DMS53 (cell line): ENCODE measurements around the gene CERK.

Experiments
- DNase-seq: peaks from one replicate; lab custom pipeline; 2025; lab: John Stamatoyannopoulos, UW

CERK gene

DNA sequence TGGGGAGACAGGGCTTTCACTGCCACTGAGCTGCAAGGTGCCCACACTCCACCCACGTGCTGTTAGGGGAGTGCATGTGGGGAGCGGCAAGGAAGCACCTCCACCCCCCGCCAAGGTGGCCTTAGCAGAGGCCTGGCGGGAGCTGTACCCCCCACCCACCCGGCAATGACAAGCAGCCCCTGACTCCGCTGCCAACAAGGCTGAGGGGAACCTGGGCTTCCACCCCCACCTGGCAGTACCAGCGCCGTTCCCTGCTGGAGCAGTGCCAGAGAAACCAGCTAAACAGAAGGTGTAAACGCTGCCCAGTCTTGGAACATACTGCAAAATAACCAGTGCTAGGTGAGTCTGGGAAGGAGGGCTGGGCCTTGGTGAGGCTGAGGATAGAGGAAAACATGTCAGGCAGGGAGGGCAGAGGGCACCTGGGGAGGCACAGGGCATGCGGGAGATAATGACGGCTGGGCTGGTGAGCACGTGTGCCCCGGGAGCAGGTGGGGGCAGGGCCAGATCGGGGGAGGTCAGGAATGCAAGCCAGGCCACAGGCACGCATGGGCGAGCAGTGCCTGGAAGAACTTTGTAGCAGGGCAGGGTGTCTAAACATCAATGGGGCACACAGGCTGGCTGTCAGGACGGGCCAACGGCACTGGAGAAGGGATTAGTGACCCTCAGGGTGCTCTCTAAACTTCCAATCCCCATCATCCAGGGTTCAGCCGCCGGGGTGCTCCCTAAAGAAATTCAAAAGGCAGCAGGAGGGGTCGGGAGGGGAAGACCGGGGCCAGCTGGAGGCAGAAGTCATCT is 6.6 kb downstream of the CERK start:
- no peak for DNase-seq

DNA sequence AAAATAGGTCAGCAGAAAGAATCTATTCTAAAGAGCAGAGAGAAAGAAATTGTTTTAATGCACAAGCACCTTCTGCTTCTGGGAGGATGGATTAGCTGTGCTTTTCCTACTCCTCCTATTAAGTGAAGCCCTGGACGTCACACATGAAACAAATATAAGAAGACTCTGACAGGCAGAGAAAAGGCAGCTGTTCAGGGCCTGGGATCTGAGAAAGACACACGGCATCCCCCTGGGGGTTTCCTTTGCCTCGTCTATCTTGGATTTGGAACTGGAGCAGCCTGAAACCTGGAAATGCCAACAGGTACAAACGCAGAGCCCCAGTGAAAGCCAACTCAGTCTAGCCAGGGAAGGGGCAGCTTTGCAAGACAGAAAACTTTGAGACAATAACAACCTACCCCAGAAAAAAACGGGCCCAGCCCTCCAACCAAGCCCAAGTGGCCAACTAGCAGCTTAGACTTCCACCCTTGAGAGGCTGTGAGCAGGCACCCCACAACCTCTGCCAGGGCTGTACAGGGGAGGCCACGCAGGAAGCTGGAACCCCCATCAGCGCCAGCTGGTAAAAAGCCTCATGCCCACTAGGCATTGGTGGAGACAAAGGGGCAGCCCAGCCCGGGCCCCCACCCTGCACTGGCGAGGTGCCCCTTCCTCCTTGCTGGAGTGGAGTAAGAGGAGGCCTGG is 7.3 kb downstream of the CERK start:
- no peak for DNase-seq

DNA sequence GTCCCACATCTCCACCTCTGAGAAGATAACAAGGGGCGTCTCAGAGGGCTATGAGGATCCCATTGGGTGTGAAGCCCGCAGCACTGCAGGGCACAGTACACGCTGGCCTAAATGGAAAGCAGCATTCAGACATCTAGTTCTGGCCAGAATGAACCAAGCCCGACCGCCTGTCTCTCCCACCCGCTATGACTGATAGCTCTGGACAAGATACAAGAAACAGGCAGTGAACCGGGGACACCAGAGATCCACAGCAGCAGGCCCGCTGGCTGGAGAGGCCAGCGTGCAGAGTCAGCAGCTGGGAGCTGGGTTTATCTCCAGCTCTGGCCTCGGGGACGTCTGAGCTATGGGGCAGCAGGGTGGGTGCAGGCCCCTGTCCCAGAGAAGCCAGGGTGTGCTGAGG is 9.6 kb downstream of the CERK start:
- no peak for DNase-seq

DNA sequence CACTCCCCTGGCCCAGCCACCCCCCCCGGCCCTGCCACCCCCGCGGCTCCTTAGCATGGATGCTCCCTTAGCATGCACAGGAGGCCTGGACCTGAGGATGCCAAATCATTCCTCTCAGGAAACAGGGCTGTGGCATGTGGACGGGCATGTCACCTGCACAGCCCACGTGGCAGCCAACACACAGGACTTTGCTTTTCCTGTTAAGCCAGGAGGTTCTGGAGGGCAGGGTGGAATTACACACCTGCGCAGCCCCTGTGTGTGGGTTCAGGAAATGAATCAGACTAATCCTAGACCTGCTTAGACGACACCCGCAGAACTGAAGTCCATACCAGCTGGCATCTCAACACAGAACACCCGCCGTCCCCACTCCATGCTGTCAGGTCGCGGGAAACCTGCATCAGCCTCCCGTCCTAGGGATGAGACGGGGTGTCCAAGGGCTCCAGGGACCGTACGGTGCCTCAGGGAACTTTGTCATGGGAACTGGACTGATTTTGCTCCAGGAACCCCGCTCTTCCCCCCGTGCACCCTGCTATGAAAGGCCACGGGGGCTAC is 10.2 kb downstream of the CERK start:
- DNase-seq = no peak

DNA sequence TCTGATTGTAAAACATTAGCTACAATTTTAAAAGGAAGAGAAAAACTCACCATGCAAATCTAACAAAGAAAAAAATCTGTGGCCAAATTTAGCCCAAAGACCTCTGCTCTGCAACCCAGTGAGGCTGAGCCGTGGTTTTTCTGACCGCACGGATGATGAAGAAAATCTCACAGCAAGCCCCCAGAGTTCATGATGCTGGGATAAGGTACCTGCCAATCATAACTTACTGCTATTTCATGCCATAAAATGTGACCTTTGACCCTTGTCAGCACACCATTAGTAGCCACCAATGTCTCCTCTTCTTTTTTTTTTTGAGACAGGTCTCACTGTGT is 11.1 kb downstream of the CERK start:
- DNase-seq = no peak

DNA sequence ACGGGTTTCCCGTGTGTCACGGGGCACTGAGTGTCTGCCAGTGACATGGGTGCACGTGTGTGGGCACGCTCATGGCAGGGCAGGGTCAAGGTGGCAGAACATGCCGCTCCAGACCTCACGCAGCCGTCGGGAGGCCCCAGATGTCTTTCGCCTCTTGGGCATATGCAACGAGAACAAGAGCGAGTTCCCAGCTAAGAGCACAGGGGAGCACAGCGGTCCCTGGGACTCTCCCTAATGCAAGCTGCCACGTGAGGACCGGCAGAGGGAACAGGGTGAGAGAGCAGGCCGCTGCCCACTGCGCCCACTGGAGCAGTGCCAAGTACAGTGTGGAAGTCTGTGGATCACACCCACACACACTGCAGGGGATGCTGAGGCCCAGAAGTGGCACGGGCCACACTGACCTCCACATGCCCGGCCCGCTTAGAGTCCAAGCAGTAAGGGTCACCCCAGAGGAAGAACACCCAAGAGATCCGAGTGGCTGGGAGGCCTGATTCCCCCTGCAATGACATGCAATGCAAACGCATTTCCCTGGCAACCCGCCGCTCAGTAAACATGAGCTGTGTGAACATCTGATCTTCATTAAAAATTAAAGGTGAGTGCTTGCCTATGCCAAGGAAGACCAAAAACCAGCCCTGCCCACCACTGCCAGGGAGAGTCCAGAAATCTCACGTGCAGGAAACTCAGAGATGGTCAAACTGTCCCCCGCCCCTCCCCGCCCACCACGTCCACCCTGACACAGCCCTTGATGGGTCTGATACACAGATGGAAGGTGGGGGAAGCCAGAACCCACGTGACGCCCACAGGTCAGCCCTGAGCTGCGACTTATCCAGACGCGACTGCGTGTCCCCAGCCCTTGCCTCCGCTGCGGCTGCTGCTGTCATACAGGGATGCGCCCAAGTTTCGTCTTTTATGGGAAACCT is 11.7 kb downstream of the CERK start:
- DNase-seq = no peak

DNA sequence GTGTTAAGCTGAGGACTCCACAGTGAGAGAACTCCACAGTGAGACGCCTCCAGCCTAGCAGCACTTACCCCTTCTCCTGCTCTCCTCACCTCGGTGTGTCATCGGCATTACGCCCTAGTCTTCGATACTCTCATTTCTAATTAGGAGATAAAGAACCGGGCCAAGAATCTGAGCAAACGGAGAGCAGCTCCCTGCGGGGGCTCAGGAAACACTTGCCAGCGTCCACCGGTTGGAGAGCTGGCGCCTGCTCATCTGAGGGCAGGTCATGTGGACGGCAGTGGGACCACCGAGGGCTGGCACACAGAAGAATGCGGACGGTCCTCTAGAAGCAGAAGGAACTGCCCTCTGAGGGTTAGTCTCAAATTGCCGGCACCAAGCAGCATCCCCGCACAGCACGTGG is 13.0 kb downstream of the CERK start:
- DNase-seq = no peak

DNA sequence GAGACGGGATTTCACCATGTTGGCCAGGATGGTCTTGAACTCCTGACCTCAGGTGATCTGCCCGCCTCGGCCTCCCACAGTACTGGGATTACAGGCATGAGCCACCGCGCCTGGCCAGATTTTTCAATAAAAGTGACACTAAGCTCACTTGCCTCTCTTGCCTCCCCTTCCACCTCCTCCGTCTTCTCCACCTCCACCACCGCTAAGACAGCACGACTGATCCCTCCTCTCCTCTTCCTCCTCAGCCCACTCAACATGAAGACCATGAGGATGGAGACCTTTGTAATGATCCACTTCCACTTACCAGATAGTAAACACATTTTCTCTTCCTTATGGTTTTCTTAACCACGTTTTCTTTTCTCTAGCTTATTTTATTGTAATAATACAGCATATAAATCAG is 14.2 kb downstream of the CERK start:
- DNase-seq = no peak

DNA sequence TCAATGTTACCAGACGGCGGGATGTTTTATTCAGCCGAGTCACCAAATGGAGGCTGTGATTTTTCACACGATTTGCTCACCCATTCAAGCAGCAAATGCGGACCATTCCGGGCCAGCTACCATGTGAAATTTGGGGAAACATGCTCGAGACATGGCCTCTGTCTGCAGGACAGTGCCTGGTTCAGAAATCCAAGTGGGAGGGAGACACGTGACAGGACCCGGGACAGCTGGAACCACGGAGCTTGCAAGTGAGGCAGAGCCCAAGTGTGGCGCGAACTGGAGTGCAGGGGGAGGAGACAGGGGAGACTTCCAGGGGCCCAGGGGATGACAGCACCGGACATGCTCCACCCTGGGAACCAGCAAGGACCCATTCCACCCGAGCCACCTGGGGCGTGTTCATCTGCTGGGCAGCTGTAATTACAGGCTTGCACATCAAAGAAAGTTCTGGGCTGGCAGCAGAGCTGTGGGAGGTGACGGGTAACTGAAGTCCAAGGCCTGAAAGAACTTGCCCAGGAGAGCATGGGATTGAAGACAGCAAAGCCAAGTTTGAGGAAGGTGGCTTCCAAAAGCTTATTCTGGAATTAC is 16.5 kb downstream of the CERK start:
- DNase-seq = no peak

DNA sequence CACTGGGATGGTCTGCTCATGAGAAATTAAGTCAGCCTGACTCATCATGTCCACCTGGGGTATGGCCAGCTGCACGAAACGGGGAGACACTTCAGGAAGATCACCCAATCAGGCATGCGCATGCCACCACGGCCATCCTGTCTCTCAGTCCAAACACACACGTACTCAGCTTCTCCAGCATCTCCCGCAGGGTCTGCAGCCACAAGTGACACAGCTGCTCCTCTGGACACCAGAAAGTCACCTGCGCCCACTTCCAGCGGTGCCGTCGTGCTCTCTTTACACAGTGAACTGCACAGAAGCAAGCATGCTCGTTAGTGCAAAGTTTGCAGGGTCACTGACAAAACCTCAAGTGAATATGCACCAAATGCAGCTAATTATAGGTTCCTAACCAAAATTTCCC is 18.1 kb downstream of the CERK start:
- DNase-seq = no peak

DNA sequence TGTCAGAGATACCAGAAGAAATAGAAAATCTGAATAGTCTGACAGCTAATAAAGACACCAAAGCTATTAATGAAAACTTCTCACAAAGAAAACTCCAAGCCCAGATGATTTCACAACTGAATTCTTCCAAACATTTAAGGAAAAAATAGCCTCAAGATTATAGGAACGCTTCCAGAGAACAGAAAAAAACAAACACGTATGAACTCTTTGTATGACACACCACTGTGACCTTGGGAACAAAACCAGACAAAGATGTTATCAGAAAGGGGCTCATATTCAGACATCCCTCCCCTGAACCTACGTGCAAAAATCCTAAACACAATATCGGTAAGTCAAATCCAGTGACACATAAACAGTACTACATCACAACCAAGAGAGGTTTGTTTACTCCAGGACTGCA is 23.5 kb downstream of the CERK start:
- DNase-seq = no peak

DNA sequence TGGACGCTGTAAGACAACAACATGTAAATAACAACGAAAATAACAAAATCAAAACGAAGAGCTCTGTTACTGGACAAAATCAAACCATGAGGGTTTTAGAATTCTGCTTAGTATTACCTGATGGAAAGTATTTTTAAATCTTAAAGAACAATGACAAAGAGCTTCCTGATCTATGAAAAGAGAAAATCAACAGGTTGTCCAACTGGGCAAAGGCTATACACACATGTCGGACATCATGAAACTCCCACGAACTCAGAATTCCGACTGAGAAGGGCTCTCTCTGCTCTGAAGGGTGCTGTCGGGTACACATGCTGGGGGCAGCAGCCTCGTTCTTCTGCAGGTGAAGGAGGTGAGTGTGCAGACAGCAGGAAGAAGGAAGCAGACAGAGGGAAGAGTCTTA is 25.8 kb downstream of the CERK start:
- no peak for DNase-seq

DNA sequence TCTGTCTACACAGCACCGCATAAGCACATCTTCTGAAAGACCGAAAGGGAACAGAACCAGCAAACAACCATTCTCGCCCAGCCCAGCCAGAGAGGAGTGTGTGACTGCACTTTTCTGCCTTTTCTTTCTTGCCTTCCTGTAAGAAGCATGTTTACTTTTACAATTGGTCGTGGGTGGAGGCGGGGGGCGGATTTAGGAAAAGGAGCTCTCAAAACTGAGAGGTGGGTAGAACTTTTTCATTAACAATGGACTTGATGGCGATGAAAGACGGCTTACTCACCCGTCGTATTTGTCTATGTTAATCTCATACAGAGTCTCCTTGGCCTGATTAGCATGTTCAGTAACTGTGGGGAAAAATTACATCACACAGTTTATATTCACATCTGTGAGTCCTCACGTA is 27.2 kb downstream of the CERK start:
- DNase-seq = no peak

DNA sequence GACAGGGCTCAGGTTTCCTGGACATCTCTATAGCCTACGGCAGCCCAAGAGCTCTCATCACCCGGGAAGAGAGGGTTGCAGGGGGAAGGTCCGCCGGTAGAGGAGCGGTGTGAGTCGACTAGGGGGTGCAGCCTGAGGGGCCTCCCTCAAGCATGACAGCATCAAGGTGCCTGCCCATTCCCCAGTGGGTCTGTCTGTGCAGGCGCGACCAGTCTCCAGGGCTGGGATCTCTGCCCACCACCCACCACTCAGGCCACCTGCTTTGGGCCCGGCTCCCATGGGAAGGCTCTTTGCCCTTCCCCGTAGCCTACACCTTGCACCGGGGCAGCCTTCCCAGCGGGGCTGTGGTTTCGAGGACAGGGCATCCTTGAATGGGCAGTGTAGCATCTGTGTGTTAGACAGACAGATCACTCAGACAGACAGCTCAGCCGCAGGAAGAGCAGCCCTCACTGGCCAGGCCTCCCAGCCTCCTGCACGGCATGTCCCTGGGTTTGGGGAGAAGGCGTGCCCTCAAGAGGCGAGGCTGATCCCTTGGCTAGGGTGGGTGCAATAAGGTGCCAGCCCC is 29.2 kb downstream of the CERK start:
- DNase-seq = no peak

DNA sequence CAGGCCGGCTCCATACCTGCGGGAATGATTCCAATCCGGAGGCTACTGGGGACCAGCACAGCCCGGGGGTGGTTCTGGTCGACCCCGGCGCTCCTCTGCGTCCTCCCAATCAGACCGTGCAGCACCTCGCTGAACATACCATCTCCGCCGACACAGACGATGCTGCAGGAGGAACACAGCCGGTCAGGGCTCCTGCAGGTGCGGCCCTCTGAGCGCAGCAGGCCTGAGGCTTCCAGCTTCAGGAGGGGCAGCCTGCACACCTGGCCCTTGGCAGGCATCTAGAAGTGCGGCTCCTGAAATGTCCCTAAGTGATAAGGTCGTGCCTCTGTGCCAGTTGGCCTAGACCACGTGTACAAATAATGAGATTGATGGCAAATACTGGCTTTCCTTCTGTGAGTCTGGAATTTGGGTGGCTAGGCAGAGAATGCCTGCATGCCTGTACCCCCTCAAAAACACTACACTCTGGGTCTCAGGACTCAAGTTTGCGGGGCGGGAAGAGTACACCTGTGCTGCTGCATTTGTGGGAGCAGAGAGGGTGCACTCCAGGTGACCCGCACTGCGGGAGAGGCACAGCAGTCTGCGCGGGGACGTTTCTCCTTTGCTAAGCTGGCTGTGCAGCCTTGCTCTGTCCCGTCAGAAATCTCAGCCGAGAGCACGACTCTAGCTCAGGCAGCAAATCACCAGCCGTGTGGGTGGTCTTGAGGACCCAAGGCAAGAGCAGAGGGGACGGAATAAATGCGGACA is 30.1 kb downstream of the CERK start:
- no peak for DNase-seq

DNA sequence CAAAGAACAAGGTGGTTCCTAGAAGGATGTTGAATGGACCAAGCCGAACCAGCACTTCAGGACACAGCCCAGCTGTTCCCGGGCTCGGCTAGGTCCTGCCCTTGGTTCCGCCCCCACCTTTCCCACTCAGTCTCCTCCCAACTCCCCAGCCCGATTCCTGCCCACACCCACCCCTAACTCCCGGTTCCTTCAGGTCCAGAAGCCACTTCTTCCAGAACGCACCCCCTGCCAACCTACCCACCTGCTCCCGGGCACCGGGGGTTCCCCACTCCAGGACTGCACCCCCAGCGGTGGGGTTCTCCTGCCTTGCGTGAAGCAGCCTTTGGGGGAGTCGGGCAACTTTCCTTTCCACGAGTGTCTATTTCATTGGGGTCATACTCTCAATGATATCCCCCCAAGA is 30.7 kb downstream of the CERK start:
- no peak for DNase-seq

DNA sequence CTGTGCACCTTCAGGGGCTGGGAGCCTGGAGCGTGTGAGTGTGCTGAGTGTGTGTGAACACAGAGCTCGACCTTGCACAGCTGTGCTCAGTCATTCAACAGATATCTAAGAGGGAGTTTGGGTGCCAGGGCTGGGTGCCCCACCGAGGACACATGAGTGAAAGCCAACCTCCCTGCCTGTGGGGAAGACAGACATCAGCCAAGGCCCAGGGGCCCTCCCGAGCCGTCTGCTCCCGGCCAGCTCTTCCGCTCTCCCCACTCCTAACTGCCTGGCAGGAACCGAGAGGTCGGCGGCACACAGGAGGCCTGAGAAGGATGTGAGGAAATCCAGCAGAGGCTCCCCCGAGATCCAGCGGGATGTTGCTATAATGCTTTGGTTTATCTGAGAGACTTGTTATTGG is 32.0 kb downstream of the CERK start:
- DNase-seq = no peak

DNA sequence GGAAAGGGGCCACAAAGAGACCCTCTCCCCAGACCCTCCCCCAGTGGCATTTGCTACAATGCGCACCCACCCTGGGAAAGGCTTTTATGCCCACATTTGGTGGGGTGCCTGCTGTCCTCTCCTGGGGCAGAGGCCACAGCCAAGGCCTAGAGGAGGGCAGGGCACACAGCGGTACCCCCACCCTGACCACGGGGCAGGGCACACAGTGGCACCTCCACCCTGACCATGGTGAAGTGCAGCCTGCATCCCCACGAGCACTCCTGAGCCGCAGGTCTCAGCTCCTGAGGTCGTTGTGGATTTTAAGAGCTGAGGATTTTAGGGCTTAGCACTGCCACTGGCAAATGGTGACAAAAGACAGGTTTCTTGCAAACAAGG is 34.1 kb downstream of the CERK start:
- DNase-seq = no peak

DNA sequence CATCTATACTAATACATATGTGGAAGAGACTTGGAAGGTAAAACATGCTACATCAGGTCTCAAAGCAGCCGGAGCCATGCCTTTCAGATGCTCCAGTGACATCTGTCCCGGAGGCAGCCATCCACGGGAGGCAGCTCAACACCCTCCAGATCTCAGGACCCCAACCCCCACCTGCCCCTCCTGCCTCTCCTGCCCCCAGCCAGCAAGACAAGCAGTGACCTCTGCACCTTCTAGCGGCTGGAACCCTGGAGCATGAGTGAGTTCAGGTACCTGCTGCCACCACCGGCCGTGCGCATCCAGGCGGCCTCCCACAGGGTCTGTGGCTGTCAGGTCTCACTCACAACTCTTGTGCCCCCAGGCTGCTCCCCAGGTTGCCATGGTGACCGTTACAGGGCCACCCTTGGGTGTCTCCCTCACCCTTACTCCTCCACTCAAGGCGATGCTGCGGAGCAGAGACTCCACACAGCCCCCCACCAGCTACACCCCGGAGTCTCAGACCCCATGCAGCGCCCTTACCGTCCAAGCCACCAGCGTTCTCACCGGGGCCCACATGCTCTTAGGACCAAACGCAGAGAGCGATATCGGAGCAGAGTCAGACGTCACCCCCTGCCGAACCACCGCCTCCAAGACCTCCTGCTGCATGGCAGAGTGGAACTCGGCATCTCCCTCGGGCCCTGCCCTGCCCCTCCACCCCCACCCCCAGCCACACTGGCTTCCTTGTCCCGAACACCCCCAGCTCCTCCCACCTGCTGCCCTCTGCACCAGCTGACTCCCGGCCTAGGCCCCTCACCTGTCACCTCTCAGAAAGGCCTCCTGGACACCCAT is 34.7 kb downstream of the CERK start:
- DNase-seq = no peak

DNA sequence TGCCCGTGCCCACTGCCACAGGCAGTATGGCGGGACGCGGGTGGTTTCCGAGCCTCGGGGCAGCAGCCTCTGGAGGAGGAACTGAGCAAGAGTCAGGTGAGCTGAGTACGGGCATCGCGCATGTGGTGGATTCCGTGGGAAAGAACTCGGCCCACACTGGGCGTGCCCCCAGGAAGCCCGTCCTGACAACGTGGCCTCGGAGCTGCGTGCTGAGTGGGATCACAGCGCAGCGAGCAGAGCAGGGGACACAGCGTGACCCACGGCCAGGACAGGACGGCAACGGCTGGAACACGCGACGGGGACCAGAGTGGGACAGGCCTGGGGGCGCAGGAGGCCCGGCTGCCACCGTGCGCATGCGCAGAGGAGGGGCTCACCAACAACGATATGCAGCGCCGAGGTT is 36.8 kb downstream of the CERK start:
- no peak for DNase-seq
